H9 (cell line): ENCODE results near the gene PLXNC1. TPM values are rescaled to one million over a fixed set of nuclear protein-coding genes. Genes with fewer than 3 reads are reported as not detected.

ENCODE experiments used
- DNase-seq: peaks from one replicate; pipeline ENCODE4 v3.0.0-alpha.2; 2017
- H2AFZ ChIP-seq: one replicate; pipeline ENCODE4 v1.6.1; 2013; ENCODE audit warnings: mild to moderate bottlenecking, low read length, control low read depth, moderate library complexity
- H2AK5ac ChIP-seq: 2 replicates; pipeline ENCODE4 v1.6.1; 2013; ENCODE audit warnings: low read length, control low read depth, mixed read lengths; ENCODE audit not compliant: insufficient read length
- H2BK120ac ChIP-seq: one replicate; pipeline ENCODE4 v1.6.1; 2013; ENCODE audit warnings: low read depth, mild to moderate bottlenecking, low read length, control low read depth, inconsistent platforms; ENCODE audit not compliant: poor library complexity, severe bottlenecking
- H2BK12ac ChIP-seq: 2 replicates; pipeline ENCODE4 v1.6.1; 2013; ENCODE audit warnings: low read length, control low read depth, mixed read lengths, low read depth; ENCODE audit not compliant: insufficient read length
- H2BK15ac ChIP-seq: 2 replicates; pipeline ENCODE4 v1.6.1; 2013; ENCODE audit warnings: low read depth, low read length, control low read depth
- H2BK20ac ChIP-seq: one replicate; pipeline ENCODE4 v1.6.1; 2013; ENCODE audit warnings: low read depth, mild to moderate bottlenecking, low read length, control low read depth, inconsistent platforms; ENCODE audit not compliant: poor library complexity, severe bottlenecking
- H2BK5ac ChIP-seq: 2 replicates; pipeline ENCODE4 v1.6.1; 2013; ENCODE audit warnings: low read length, control low read depth, mixed read lengths; ENCODE audit not compliant: insufficient read length
- H3K14ac ChIP-seq: 2 replicates; pipeline ENCODE4 v1.6.1; 2013; ENCODE audit warnings: low read length, control low read depth; ENCODE audit not compliant: insufficient read depth
- H3K18ac ChIP-seq: 2 replicates; pipeline ENCODE4 v1.6.1; 2013; ENCODE audit warnings: low read depth, mild to moderate bottlenecking, mixed read lengths, low read length, control low read depth; ENCODE audit not compliant: insufficient read length
- H3K23ac ChIP-seq: 2 replicates; pipeline ENCODE4 v1.6.1; 2013; ENCODE audit warnings: low read length, control low read depth, mixed read lengths, low read depth; ENCODE audit not compliant: insufficient read length
- H3K23me2 ChIP-seq: 2 replicates; pipeline ENCODE4 v1.6.1; 2013; ENCODE audit warnings: low read depth, mild to moderate bottlenecking, mixed read lengths, low read length, control low read depth; ENCODE audit not compliant: insufficient read length, poor library complexity, severe bottlenecking
- H3K27ac ChIP-seq: 2 replicates; pipeline ENCODE4 v1.5.1; 2013; ENCODE audit warnings: low read length, control low read depth, mixed read lengths, low read depth; ENCODE audit not compliant: insufficient read length
- H3K27me3 ChIP-seq: 2 replicates; pipeline ENCODE4 v1.6.1; 2013; ENCODE audit warnings: low read length, control low read depth, inconsistent platforms; ENCODE audit not compliant: insufficient read depth
- H3K4ac ChIP-seq: 2 replicates; pipeline ENCODE4 v1.6.1; 2013; ENCODE audit warnings: low read depth, mild to moderate bottlenecking, control low read depth, inconsistent platforms, low read length, moderate library complexity
- H3K4me1 ChIP-seq: 2 replicates; pipeline ENCODE4 v1.6.1; 2013; ENCODE audit warnings: low read length, control low read depth, inconsistent platforms; ENCODE audit not compliant: insufficient read depth
- H3K4me2 ChIP-seq: 2 replicates; pipeline ENCODE4 v1.6.1; 2013; ENCODE audit warnings: low read length, control low read depth, mixed read lengths; ENCODE audit not compliant: insufficient read length, insufficient read depth
- H3K56ac ChIP-seq: 2 replicates; pipeline ENCODE4 v1.6.1; 2013; ENCODE audit warnings: low read depth, mild to moderate bottlenecking, mixed read lengths, low read length, control low read depth; ENCODE audit not compliant: insufficient read length
- H3K79me1 ChIP-seq: 2 replicates; pipeline ENCODE4 v1.6.1; 2013; ENCODE audit warnings: low read depth, mild to moderate bottlenecking, moderate library complexity, low read length, control low read depth, inconsistent platforms; ENCODE audit not compliant: insufficient read depth, poor library complexity, severe bottlenecking
- H3K79me2 ChIP-seq: 2 replicates; pipeline ENCODE4 v1.6.1; 2013; ENCODE audit warnings: low read length, control low read depth, inconsistent platforms; ENCODE audit not compliant: insufficient read depth
- H3K9ac ChIP-seq: 2 replicates; pipeline ENCODE4 v1.6.1; 2013; ENCODE audit warnings: low read length, control low read depth, mixed read lengths; ENCODE audit not compliant: insufficient read length; ENCODE audit errors: extremely low read depth
- H3K9me3 ChIP-seq: one replicate; pipeline ENCODE4 v1.6.1; 2013; ENCODE audit warnings: low read depth, low read length, inconsistent platforms; ENCODE audit not compliant: control insufficient read depth
- H3T11ph ChIP-seq: one replicate; pipeline ENCODE4 v1.6.1; 2013; ENCODE audit warnings: mild to moderate bottlenecking, low read length, control low read depth, inconsistent platforms
- H4K20me1 ChIP-seq: one replicate; pipeline ENCODE4 v1.6.1; 2013; ENCODE audit not compliant: control insufficient read depth, insufficient read length, insufficient read depth
- H4K5ac ChIP-seq: 2 replicates; pipeline ENCODE4 v1.6.1; 2013; ENCODE audit warnings: low read depth, mild to moderate bottlenecking, mixed read lengths, low read length, control low read depth; ENCODE audit not compliant: insufficient read length
- H4K8ac ChIP-seq: replicated peaks from 2 replicates; pipeline ENCODE4 v1.6.1; 2013; ENCODE audit warnings: low read length, control low read depth, mixed read lengths, low read depth; ENCODE audit not compliant: insufficient read length
- H4K91ac ChIP-seq: 2 replicates; pipeline ENCODE4 v1.6.1; 2013; ENCODE audit warnings: low read depth, mild to moderate bottlenecking, moderate library complexity, mixed read lengths, low read length, control low read depth; ENCODE audit not compliant: insufficient read length
- H3K27ac Mint-ChIP-seq, 3 experiments: 2 replicates in 2 of 3; 3 replicates in 1 of 3; pipeline ENCODE4 v1.8.0; 2020 to 2021; ENCODE audit warnings: mixed read lengths in 3 of 3, mild to moderate bottlenecking in 1 of 3, moderate library complexity in 1 of 3
- H3K27me3 Mint-ChIP-seq: 2 replicates; pipeline ENCODE4 v1.8.0; 2021; ENCODE audit warnings: low read depth, mild to moderate bottlenecking, moderate library complexity, mixed read lengths
- H3K36me3 Mint-ChIP-seq, 3 experiments: 2 replicates in 2 of 3; 3 replicates in 1 of 3; pipeline ENCODE4 v1.8.0; 2020 to 2021; ENCODE audit warnings: low read depth in 3 of 3, mixed read lengths in 3 of 3; ENCODE audit not compliant: insufficient read depth in 1 of 3
- H3K4me1 Mint-ChIP-seq, 2 experiments: 2 replicates each; pipeline ENCODE4 v1.8.0; 2020; ENCODE audit warnings: mixed read lengths in 2 of 2
- H3K4me3 Mint-ChIP-seq, 2 experiments: 2 replicates in 1 of 2; 3 replicates in 1 of 2; pipeline ENCODE4 v1.8.0; 2020 to 2021; ENCODE audit warnings: mild to moderate bottlenecking in 2 of 2, mixed read lengths in 2 of 2, moderate library complexity in 1 of 2
- H3K9me3 Mint-ChIP-seq, 2 experiments: 2 replicates in 1 of 2; 3 replicates in 1 of 2; pipeline ENCODE4 v1.8.0; 2020; ENCODE audit warnings: mild to moderate bottlenecking in 2 of 2, mixed read lengths in 2 of 2, moderate library complexity in 1 of 2
- WGBS: extraction: QIAGEN DNeasy Blood & Tissue Kit; methylation state at CpG from one replicate; pipeline ENCODE4 v1.1.7; 2013; ENCODE audit warnings: missing lambda C conversion rate, low lambda C conversion rate, mixed read lengths; ENCODE audit not compliant: insufficient read length; ENCODE audit errors: extremely low coverage; 5-methylcytosine and 5-hydroxymethylcytosine counted together
- total RNA-seq: library from RNA; stranded (reverse); gene quantifications from 2 replicates; pipeline ENCODE4 v1.2.1, GENCODE V29; 2021
- TF ChIP-seq, protein P1 (sequence below): fragments of 200-600 bp; sonication (generic); conservative IDR thresholded peaks from 3 replicates; pipeline ENCODE4 v1.8.0; 2021; ENCODE audit warnings: antibody characterized with exemption, mild to moderate bottlenecking

Gene PLXNC1
- total RNA-seq, 1 experiment from 2014 or later: 1.2 TPM

DNA sequence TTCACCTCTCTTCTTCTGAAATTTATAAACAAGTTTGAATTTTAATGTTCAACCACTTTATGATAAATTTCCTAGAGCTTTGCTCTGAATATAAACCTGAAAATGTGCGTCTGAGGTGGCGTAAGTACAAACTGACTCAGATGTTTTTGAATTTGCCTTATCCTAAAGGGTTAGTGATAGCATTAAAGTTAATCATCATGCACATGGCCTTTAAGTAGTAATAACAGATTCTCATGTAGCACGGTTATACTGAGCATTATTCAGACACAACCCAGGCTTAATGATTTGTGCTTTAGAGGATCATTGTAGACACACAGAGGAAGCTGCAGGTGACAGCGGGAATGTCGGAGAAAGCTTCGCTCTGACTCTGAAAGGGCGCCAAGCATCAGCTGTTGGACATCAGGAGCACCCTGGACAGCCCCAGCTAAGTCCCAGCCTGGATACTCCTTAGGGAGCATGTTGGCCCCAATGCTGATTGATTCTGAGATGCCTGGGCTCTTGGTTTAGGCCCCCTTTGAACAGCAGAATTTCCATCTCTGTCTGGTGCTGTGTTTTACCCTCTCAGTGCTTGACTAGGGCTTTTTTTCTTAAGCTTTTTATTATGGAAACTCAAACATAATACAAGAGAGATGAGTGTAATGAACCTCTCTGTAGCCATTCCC, 91.1 kb downstream of the PLXNC1 start:
- Histone ChIP-seq H2BK15ac (no peak overlapping the region), H4K5ac (no peak overlapping the region), H2AK5ac (no peak overlapping the region), H3T11ph (no peak overlapping the region), H3K4me1 (no peaks in the 10 kb centered on the region), H2BK120ac (no peak overlapping the region), H3K23ac (no peak overlapping the region), H4K20me1 (no peaks in the 10 kb centered on the region), H2BK20ac (no peak overlapping the region), H3K14ac (no peak overlapping the region), H3K23me2 (no peaks in the 10 kb centered on the region), H3K4ac (no peak overlapping the region), H3K56ac (no peak overlapping the region), H3K18ac (no peak overlapping the region), H2BK12ac (no peak overlapping the region), H4K91ac (no peak overlapping the region), H2BK5ac (no peak overlapping the region), H3K27ac (no peak overlapping the region), H3K9me3 (no peaks in the 10 kb centered on the region), H3K27me3 (no peaks in the 10 kb centered on the region), H3K4me2 (no peak overlapping the region), H2AFZ (no peak overlapping the region), H3K79me1 (no peaks in the 10 kb centered on the region), H3K9ac (no peak overlapping the region), H3K79me2 (no peaks in the 10 kb centered on the region), H4K8ac (no peak overlapping the region)
- Mint-ChIP-seq H3K27me3 (no peaks in the 10 kb centered on the region; the same call in none of the 2 replicates), H3K4me3 (no peak overlapping the region), H3K4me1 (peaks cover 0 to 9% of the 10 kb centered on the region in 2 experiments; a peak in 3 of 4 replicates), H3K27ac (no peak overlapping the region), H3K36me3 (no peaks in the 10 kb centered on the region), H3K9me3 (no peaks in the 10 kb centered on the region)
- DNase-seq: no peak
- TF ChIP-seq, protein P1, sequence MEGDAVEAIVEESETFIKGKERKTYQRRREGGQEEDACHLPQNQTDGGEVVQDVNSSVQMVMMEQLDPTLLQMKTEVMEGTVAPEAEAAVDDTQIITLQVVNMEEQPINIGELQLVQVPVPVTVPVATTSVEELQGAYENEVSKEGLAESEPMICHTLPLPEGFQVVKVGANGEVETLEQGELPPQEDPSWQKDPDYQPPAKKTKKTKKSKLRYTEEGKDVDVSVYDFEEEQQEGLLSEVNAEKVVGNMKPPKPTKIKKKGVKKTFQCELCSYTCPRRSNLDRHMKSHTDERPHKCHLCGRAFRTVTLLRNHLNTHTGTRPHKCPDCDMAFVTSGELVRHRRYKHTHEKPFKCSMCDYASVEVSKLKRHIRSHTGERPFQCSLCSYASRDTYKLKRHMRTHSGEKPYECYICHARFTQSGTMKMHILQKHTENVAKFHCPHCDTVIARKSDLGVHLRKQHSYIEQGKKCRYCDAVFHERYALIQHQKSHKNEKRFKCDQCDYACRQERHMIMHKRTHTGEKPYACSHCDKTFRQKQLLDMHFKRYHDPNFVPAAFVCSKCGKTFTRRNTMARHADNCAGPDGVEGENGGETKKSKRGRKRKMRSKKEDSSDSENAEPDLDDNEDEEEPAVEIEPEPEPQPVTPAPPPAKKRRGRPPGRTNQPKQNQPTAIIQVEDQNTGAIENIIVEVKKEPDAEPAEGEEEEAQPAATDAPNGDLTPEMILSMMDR: no peak
- WGBS: no CpG with 5 or more reads among the region's 7 CpGs
